ENCODE results near the gene RGS14.
"Not testable (repeated sequence)": the region's sequence is repeated elsewhere in the genome, so short reads cannot be mapped to it uniquely, and the experiment has no call there.

The RGS14 gene

GRCh38 chr5:177372910-177373309, 15.2 kb downstream of the RGS14 start:
- no peak for ATAC-seq
- TF ChIP-seq ZNF565 (CRISPR knock-in tag; conservative IDR thresholded peaks at IDR 0.05; ENCODE audit: low read depth) (no peak), TOX (CRISPR knock-in tag; IDR thresholded peaks at IDR 0.05; ENCODE audit: borderline replicate concordance) (no peak)

DNA sequence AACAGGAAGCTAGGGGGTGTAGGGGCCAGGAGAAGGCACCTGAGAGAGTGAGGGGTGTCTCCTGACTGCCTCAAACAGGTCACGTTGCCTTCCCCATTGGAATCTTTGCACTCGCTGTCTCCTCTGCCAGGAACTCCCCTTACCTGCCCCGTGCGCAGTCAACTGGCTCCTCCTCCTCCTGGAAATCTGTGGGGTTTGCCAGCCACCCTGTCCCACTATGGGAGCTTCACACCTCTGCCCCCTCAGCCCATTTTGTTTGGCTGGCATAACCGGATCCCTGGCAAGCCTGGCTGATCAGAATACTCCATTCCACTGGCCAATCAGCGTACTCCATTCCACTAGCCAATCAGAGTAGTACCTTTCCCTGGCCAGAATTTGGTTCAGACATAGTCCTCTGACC, 16.1 kb downstream of the RGS14 start:
- ATAC-seq, result no peak
- no peak for TF ChIP-seq PATZ1 (CRISPR knock-in tag; IDR thresholded peaks at IDR 0.05; ENCODE audit: borderline replicate concordance)
- TF ChIP-seq PPARA (CRISPR knock-in tag; IDR thresholded peaks at IDR 0.05; ENCODE audit: borderline replicate concordance), result no peak
- TF ChIP-seq OSR1 (CRISPR knock-in tag; IDR thresholded peaks at IDR 0.05), result no peak
- no peak for TF ChIP-seq RARB (CRISPR knock-in tag; IDR thresholded peaks at IDR 0.05)
- no peak for TF ChIP-seq ESRRG (CRISPR knock-in tag; IDR thresholded peaks at IDR 0.05)
- TF ChIP-seq ZNF565 (CRISPR knock-in tag; conservative IDR thresholded peaks at IDR 0.05; ENCODE audit: low read depth), result no peak
- no peak for TF ChIP-seq BACH2 (CRISPR knock-in tag; IDR thresholded peaks at IDR 0.05; ENCODE audit: borderline replicate concordance)
- TF ChIP-seq TCF4 (CRISPR knock-in tag; IDR thresholded peaks at IDR 0.05; ENCODE audit: borderline replicate concordance), result no peak
- no peak for TF ChIP-seq ZC3H10 (CRISPR knock-in tag; IDR thresholded peaks at IDR 0.05)
- TF ChIP-seq ZNF8 (CRISPR knock-in tag; IDR thresholded peaks at IDR 0.05), result no peak
- no peak for TF ChIP-seq SNAI2 (CRISPR knock-in tag; IDR thresholded peaks at IDR 0.05)
- TF ChIP-seq GLIS3 (CRISPR knock-in tag; IDR thresholded peaks at IDR 0.05), result no peak
- no peak for TF ChIP-seq ZFP30 (CRISPR knock-in tag; IDR thresholded peaks at IDR 0.05)
- no peak for TF ChIP-seq CSDC2 (CRISPR knock-in tag; IDR thresholded peaks at IDR 0.05)
- no peak for TF ChIP-seq ARNTL (CRISPR knock-in tag; IDR thresholded peaks at IDR 0.05; ENCODE audit: borderline replicate concordance, low read depth)
- TF ChIP-seq CREB5 (CRISPR knock-in tag; IDR thresholded peaks at IDR 0.05; ENCODE audit: low read depth), result no peak
- TF ChIP-seq POU6F1 (CRISPR knock-in tag; IDR thresholded peaks at IDR 0.05; ENCODE audit: borderline replicate concordance, low read depth), result no peak
- TF ChIP-seq ISL1 (CRISPR knock-in tag; IDR thresholded peaks at IDR 0.05), result no peak
- TF ChIP-seq ZNF70 (CRISPR knock-in tag; IDR thresholded peaks at IDR 0.05), result no peak
- no peak for TF ChIP-seq ZFP3 (CRISPR knock-in tag; IDR thresholded peaks at IDR 0.05)

- ATAC-seq, result no peak
- TF ChIP-seq ESRRG (CRISPR knock-in tag; IDR thresholded peaks at IDR 0.05), result no peak
- no peak for TF ChIP-seq CSRNP3 (CRISPR knock-in tag; IDR thresholded peaks at IDR 0.05)
- TF ChIP-seq PPARA (CRISPR knock-in tag; IDR thresholded peaks at IDR 0.05; ENCODE audit: borderline replicate concordance), result no peak
- TF ChIP-seq ZNF565 (CRISPR knock-in tag; conservative IDR thresholded peaks at IDR 0.05; ENCODE audit: low read depth), result no peak
- no peak for TF ChIP-seq TCF4 (CRISPR knock-in tag; IDR thresholded peaks at IDR 0.05; ENCODE audit: borderline replicate concordance)
- no peak for TF ChIP-seq GLIS3 (CRISPR knock-in tag; IDR thresholded peaks at IDR 0.05)
Observed at GRCh38 chr5:177374211-177374610, 16.5 kb downstream of the RGS14 start.

GRCh38 chr5:177375516-177375915, 17.8 kb downstream of the RGS14 start:
- ATAC-seq, result not testable (repeated sequence)

GRCh38 chr5:177376107-177376506, 18.4 kb downstream of the RGS14 start:
- no peak for ATAC-seq
- no peak for TF ChIP-seq ZC3H10 (CRISPR knock-in tag; IDR thresholded peaks at IDR 0.05)
- no peak for TF ChIP-seq POU6F1 (CRISPR knock-in tag; IDR thresholded peaks at IDR 0.05; ENCODE audit: borderline replicate concordance, low read depth)
- TF ChIP-seq, protein P1, sequence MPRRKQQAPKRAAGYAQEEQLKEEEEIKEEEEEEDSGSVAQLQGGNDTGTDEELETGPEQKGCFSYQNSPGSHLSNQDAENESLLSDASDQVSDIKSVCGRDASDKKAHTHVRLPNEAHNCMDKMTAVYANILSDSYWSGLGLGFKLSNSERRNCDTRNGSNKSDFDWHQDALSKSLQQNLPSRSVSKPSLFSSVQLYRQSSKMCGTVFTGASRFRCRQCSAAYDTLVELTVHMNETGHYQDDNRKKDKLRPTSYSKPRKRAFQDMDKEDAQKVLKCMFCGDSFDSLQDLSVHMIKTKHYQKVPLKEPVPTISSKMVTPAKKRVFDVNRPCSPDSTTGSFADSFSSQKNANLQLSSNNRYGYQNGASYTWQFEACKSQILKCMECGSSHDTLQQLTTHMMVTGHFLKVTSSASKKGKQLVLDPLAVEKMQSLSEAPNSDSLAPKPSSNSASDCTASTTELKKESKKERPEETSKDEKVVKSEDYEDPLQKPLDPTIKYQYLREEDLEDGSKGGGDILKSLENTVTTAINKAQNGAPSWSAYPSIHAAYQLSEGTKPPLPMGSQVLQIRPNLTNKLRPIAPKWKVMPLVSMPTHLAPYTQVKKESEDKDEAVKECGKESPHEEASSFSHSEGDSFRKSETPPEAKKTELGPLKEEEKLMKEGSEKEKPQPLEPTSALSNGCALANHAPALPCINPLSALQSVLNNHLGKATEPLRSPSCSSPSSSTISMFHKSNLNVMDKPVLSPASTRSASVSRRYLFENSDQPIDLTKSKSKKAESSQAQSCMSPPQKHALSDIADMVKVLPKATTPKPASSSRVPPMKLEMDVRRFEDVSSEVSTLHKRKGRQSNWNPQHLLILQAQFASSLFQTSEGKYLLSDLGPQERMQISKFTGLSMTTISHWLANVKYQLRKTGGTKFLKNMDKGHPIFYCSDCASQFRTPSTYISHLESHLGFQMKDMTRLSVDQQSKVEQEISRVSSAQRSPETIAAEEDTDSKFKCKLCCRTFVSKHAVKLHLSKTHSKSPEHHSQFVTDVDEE (CRISPR knock-in tag; IDR thresholded peaks at IDR 0.05), result no peak
- TF ChIP-seq ISL1 (CRISPR knock-in tag; IDR thresholded peaks at IDR 0.05), result no peak
- TF ChIP-seq CREB5 (CRISPR knock-in tag; IDR thresholded peaks at IDR 0.05; ENCODE audit: low read depth), result no peak
- TF ChIP-seq ZFP3 (CRISPR knock-in tag; IDR thresholded peaks at IDR 0.05), result no peak
- no peak for TF ChIP-seq BACH2 (CRISPR knock-in tag; IDR thresholded peaks at IDR 0.05; ENCODE audit: borderline replicate concordance)
- TF ChIP-seq ZNF70 (CRISPR knock-in tag; IDR thresholded peaks at IDR 0.05), result no peak
- no peak for TF ChIP-seq ZNF565 (CRISPR knock-in tag; conservative IDR thresholded peaks at IDR 0.05; ENCODE audit: low read depth)
